Measurements from ENCODE around the gene EFNA1. TPM values are rescaled to one million over a fixed set of nuclear protein-coding genes. Genes with fewer than 3 reads are reported as not detected.

The EFNA1 gene
- total and polyA plus RNA-seq, 2 experiments from 2014 or later, result 78.7 to 172 TPM

GRCh38 chr1:155079487-155080311 is 48.0 kb upstream of the EFNA1 start:
- H2AFZ ChIP-seq, result no peak overlapping the region
- no peaks in the 10 kb centered on the region for H3K36me3 ChIP-seq (replicated peaks; ENCODE audit: insufficient read depth, low read depth)
- peak overlapping the region; percentile 49 for H3K4me3 ChIP-seq
- 3% methylated on average over 50 of the region's 67 CpGs for WGBS (ENCODE audit: low lambda C conversion rate, missing lambda C conversion rate)
- peaks cover 48% of the 10 kb centered on the region for H3K27me3 ChIP-seq
- peak overlapping the region; percentile 99 for H3K4me2 ChIP-seq
- H3K27ac ChIP-seq, result no peak overlapping the region
- TF ChIP-seq CTCF (IDR thresholded peaks at IDR 0.05; ENCODE audit: poor library complexity) (no peak), EZH2 (IDR thresholded peaks at IDR 0.05; ENCODE audit: borderline replicate concordance) (no peak), EZH2phosphoT487 (IDR thresholded peaks at IDR 0.05; ENCODE audit: low read depth, severe bottlenecking, unreplicated experiment) (no peak)
- no peaks in the 10 kb centered on the region for H3K9me3 ChIP-seq (ENCODE audit: low read depth)
- no peaks in the 10 kb centered on the region for H3K9me2 ChIP-seq (replicated peaks; ENCODE audit: insufficient read depth)
- no peaks in the 10 kb centered on the region for H4K20me1 ChIP-seq (ENCODE audit: insufficient read depth, poor library complexity, severe bottlenecking)
- DNase-seq (ENCODE audit: low spot score), result peak; percentile 40
- no peaks in the 10 kb centered on the region for H3K79me2 ChIP-seq
- H3K4me1 ChIP-seq (ENCODE audit: insufficient read depth), result peaks cover 49% of the 10 kb centered on the region

- no peaks in the 10 kb centered on the region for H4K20me1 ChIP-seq (ENCODE audit: insufficient read depth, poor library complexity, severe bottlenecking)
- H3K4me1 ChIP-seq (ENCODE audit: insufficient read depth), result peaks cover 51% of the 10 kb centered on the region
- H3K4me3 ChIP-seq, result peak overlapping the region; percentile 49
- TF ChIP-seq EZH2phosphoT487 (IDR thresholded peaks at IDR 0.05; ENCODE audit: low read depth, severe bottlenecking, unreplicated experiment) (no peak), CTCF (IDR thresholded peaks at IDR 0.05; ENCODE audit: poor library complexity) (no peak), EZH2 (IDR thresholded peaks at IDR 0.05; ENCODE audit: borderline replicate concordance) (no peak)
- no peaks in the 10 kb centered on the region for H3K79me2 ChIP-seq
- H3K4me2 ChIP-seq, result peak overlapping the region; percentile 99
- H2AFZ ChIP-seq, result peak overlapping the region; percentile 52
- WGBS (ENCODE audit: low lambda C conversion rate, missing lambda C conversion rate), result 1% methylated on average over 31 of the region's 71 CpGs
- H3K36me3 ChIP-seq (replicated peaks; ENCODE audit: insufficient read depth, low read depth), result no peaks in the 10 kb centered on the region
- no peaks in the 10 kb centered on the region for H3K9me3 ChIP-seq (ENCODE audit: low read depth)
- no peak overlapping the region for H3K27ac ChIP-seq
- H3K27me3 ChIP-seq, result peaks cover 48% of the 10 kb centered on the region
- DNase-seq (ENCODE audit: low spot score), result peak; percentile 84
- no peaks in the 10 kb centered on the region for H3K9me2 ChIP-seq (replicated peaks; ENCODE audit: insufficient read depth)
Observed at GRCh38 chr1:155080312-155081228, 47.1 kb upstream of the EFNA1 start.

- H3K27me3 ChIP-seq, result peaks cover 48% of the 10 kb centered on the region
- 3% methylated on average over 64 of the region's 68 CpGs for WGBS (ENCODE audit: low lambda C conversion rate, missing lambda C conversion rate)
- H3K27ac ChIP-seq, result no peak overlapping the region
Observed at GRCh38 chr1:155081472-155082300, 46.0 kb upstream of the EFNA1 start.

More at GRCh38 chr1:155081472-155082300, 46.0 kb upstream of the EFNA1 start:
- H3K4me1 ChIP-seq (ENCODE audit: insufficient read depth), result peaks cover 59% of the 10 kb centered on the region
- no peaks in the 10 kb centered on the region for H3K9me2 ChIP-seq (replicated peaks; ENCODE audit: insufficient read depth)
- no peaks in the 10 kb centered on the region for H3K36me3 ChIP-seq (replicated peaks; ENCODE audit: insufficient read depth, low read depth)
- peaks cover 2% of the 10 kb centered on the region for H4K20me1 ChIP-seq (ENCODE audit: insufficient read depth, poor library complexity, severe bottlenecking)
- TF ChIP-seq CTCF (IDR thresholded peaks at IDR 0.05; ENCODE audit: poor library complexity) (no peak), EZH2phosphoT487 (IDR thresholded peaks at IDR 0.05; ENCODE audit: low read depth, severe bottlenecking, unreplicated experiment) (peak; percentile 38), EZH2 (IDR thresholded peaks at IDR 0.05; ENCODE audit: borderline replicate concordance) (peak; percentile 95)
- peak; percentile 36 for DNase-seq (ENCODE audit: low spot score)
- H3K79me2 ChIP-seq, result no peaks in the 10 kb centered on the region
- H3K4me3 ChIP-seq, result peak overlapping the region; percentile 5
- peak overlapping the region; percentile 99 for H3K4me2 ChIP-seq
- H3K9me3 ChIP-seq (ENCODE audit: low read depth), result no peaks in the 10 kb centered on the region
- H2AFZ ChIP-seq, result peak overlapping the region; percentile 45
